Measurements from ENCODE around the gene RHBG. TPM values are rescaled to one million over a fixed set of nuclear protein-coding genes. Genes with fewer than 3 reads are reported as not detected.

RHBG gene
- total RNA-seq, 4 donors from 2014 or later, result not detected

- intact Hi-C loops (cut with DNase I), result no loop called here
- Histone ChIP-seq H3K4me1 (peaks cover 6 to 7% of the 10 kb centered on the region in 2 donors), H3K36me3 (no peaks in the 10 kb centered on the region), H3K4me3 (replicated peaks in 1 of 3) (no peak overlapping the region), H3K27me3 (peaks cover 27% of the 10 kb centered on the region), H3K27ac (no peak overlapping the region), H3K9me3 (no peaks in the 10 kb centered on the region)
- TF ChIP-seq POLR2A (IDR thresholded peaks at IDR 0.05) (no peak), CTCF (IDR thresholded peaks at IDR 0.05) (no peak)
- DNase-seq, result no peak
- whole genome bisulfite sequencing, 2 donors, result 15 to 28% methylated on average over 3 of the region's 3 CpGs
Observed at GRCh38 chr1:156430866-156431265, 61.9 kb downstream of the RHBG start.

GRCh38 chr1:156431366-156431765, 62.4 kb downstream of the RHBG start:
- H3K27me3 ChIP-seq, result peaks cover 29% of the 10 kb centered on the region
- H3K4me1 ChIP-seq, result peaks cover 8 to 12% of the 10 kb centered on the region in 2 donors
- H3K36me3 ChIP-seq, result no peaks in the 10 kb centered on the region
- no peak for DNase-seq
- no peak overlapping the region for H3K27ac ChIP-seq
- WGBS, 2 donors, result 37 to 43% methylated on average over 4 of the region's 4 CpGs
- intact Hi-C loops (cut with DNase I), result no loop called here
- H3K9me3 ChIP-seq, result no peaks in the 10 kb centered on the region
- TF ChIP-seq POLR2A (IDR thresholded peaks at IDR 0.05) (no peak), CTCF (IDR thresholded peaks at IDR 0.05) (no peak)
- H3K4me3 ChIP-seq (replicated peaks in 1 of 3), result no peak overlapping the region

GRCh38 chr1:156431769-156432668, 63.0 kb downstream of the RHBG start:
- intact Hi-C loops (cut with DNase I), result no loop called here
- Histone ChIP-seq H3K27ac (no peak overlapping the region), H3K27me3 (peaks cover 36% of the 10 kb centered on the region), H3K9me3 (no peaks in the 10 kb centered on the region), H3K4me1 (peaks cover 14 to 15% of the 10 kb centered on the region in 2 donors), H3K4me3 (replicated peaks in 1 of 3) (no peak overlapping the region), H3K36me3 (no peaks in the 10 kb centered on the region)
- WGBS, 2 donors, result 18 to 24% methylated on average over 12 of the region's 12 CpGs
- DNase-seq, result no peak
- TF ChIP-seq CTCF (IDR thresholded peaks at IDR 0.05), result no peak
- no peak for TF ChIP-seq POLR2A (IDR thresholded peaks at IDR 0.05)

- no peaks in the 10 kb centered on the region for H3K9me3 ChIP-seq
- TF ChIP-seq POLR2A (IDR thresholded peaks at IDR 0.05) (no peak), CTCF (IDR thresholded peaks at IDR 0.05) (no peak)
- H3K27ac ChIP-seq, result no peak overlapping the region
- H3K36me3 ChIP-seq, result no peaks in the 10 kb centered on the region
- DNase-seq, result no peak
- peaks cover 42% of the 10 kb centered on the region for H3K27me3 ChIP-seq
- no peak overlapping the region for H3K4me3 ChIP-seq (replicated peaks in 1 of 3)
- intact Hi-C loops (cut with DNase I), result no loop called here
- 11 to 13% methylated on average over 11 of the region's 11 CpGs for WGBS, 2 donors
- peaks cover 14 to 15% of the 10 kb centered on the region in 2 donors for H3K4me1 ChIP-seq
Observed at GRCh38 chr1:156432669-156433018, 63.6 kb downstream of the RHBG start.

GRCh38 chr1:156433032-156433431, 64.0 kb downstream of the RHBG start:
- no peak for TF ChIP-seq POLR2A (IDR thresholded peaks at IDR 0.05)
- TF ChIP-seq CTCF (IDR thresholded peaks at IDR 0.05), result no peak
- WGBS, 2 donors, result 26 to 40% methylated on average over 4 of the region's 4 CpGs
- no peak for DNase-seq
- Histone ChIP-seq H3K27ac (no peak overlapping the region), H3K4me3 (replicated peaks in 1 of 3) (no peak overlapping the region), H3K9me3 (no peaks in the 10 kb centered on the region), H3K36me3 (no peaks in the 10 kb centered on the region), H3K27me3 (peaks cover 46% of the 10 kb centered on the region), H3K4me1 (peaks cover 14 to 15% of the 10 kb centered on the region in 2 donors)
- intact Hi-C loops (cut with DNase I), result no loop called here
